Activated gamma-delta T cell treated with anti-CD3 and anti-CD28 coated beads, Interleukin-2, amount 50 U/mL, for 16 hours (primary cell): ENCODE results near the gene KANK4.

ENCODE experiments used
- DNase-seq: peaks from one replicate; pipeline ENCODE4 v3.0.0-alpha.2; 2020; ENCODE audit warnings: low read depth

The KANK4 gene

GRCh38 chr1:62304515-62304914, 14.7 kb downstream of the KANK4 start:
- DNase-seq: no peak

GRCh38 chr1:62301726-62302390, 17.4 kb downstream of the KANK4 start:
- DNase-seq: no peak

DNA sequence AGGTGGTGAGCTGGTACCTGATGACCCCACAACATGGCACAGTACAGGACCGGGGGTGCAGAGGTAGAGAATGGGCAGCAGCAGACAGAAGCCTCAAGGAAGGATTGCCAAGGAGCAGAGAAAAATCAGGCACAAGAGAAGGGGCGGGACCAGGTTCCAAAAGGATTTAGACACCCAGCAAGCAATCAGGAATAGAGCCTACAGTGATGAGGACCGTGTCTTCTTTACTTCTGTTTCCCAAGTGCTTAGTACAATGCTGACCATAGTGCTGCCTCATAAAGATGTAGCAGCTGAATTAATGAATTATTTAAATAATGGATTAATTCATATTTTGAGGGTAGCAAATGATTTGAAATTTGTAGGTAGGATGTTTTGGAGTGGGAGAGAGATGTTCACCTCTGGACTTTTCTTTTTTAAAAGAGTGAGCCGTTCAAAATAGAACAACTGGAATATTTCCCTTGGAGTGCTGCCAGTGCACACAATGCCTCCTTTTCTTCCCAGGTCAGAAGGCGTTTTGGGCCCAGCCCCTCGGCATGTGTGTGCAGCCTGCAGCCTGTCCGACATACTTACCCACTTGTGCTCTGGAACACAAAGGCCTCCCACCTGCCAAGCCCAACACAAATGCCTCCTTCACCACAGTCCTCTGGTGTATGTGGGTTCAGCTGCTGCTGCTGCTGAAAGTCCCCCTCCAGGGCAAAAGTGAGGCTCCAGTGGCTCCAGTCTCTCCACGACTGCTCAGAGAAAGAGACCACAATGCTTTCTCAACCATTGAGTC, 19.6 kb downstream of the KANK4 start:
- no peak for DNase-seq

- DNase-seq: no peak
These were observed 23.2 kb downstream of the KANK4 start for GRCh38 chr1:62295921-62296491.

DNA sequence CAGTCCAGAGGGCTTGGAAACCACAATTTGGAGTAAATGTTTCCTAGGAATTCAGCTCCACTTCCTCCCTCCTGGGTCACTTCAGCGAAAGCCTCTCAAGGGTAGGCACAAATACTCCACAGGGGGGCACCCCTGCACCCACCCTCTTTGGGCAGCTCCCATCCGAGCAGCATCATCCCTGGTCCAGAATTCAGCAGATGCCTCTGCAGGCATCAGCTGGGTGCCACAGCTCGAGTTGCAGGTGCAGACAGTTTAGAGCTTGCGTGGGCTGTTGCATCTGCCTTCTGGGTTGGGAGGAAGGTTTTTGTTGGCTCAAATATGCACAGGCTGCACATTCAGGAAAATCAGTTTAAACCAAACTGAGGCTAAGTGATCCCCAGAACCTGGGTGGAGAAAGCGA, 25.0 kb downstream of the KANK4 start:
- no peak for DNase-seq

DNA sequence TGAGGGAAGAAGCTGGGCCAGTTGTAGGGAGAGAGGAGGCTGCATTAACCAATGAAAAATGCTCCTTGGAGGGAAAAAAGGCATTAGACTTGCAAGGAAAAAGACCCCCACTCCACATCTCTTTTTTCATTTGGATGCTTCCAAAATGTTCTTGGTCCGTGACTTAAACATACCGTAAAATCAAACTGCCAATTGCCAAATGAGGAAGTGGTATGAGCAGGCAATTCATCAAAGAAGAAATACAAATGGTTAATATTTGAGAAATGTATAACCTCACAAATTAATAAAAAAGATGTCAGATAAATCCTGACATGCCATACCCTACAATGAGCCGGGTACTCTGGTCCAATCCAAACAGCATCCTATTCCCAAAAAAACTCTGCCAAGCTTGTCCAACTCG, 30.6 kb downstream of the KANK4 start:
- DNase-seq: no peak

DNA sequence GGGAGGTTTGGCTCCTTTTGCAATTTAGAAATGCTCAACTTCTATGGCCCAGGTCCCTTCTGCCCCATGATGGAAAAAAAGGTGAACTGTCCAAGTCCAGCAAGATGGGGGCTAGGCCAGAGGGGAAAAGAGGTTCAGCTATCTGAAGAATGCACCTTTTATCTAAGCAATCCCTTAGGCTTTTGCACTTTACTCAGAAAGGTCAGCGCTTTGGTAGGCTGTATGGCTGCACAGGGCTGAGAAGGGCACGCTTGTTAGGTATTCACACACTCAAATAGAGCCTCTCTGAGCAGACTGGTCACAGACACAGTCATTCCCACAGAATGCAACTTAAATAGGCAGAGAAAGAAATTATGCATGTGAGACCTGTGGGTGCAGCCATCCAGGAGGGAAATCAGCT, 31.0 kb downstream of the KANK4 start:
- DNase-seq: no peak

- DNase-seq: no peak
These were observed 32.4 kb downstream of the KANK4 start for GRCh38 chr1:62286786-62287224.

- no peak for DNase-seq
These were observed 33.0 kb downstream of the KANK4 start for GRCh38 chr1:62285984-62286785.

DNA sequence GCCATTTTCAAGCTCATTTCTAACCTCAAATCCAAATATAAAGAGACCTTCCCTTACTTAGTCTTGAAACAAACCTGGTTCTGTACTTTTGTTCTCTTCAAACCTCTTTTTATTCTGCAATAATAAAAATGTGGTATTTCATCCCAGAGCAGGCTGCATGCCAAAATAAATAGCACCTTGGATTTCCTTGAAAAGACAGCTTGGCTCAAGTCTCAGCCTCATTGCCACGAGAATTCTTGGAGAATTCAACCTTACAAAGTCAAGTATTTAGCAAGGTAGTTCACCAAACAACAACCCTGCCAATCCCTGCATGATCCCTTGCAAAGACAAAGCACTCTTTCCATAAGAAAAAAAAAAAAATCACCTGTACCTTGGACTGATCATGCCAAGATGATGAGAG, 33.8 kb downstream of the KANK4 start:
- DNase-seq: no peak

- no peak for DNase-seq
These were observed 35.2 kb downstream of the KANK4 start for GRCh38 chr1:62283986-62284385.

DNA sequence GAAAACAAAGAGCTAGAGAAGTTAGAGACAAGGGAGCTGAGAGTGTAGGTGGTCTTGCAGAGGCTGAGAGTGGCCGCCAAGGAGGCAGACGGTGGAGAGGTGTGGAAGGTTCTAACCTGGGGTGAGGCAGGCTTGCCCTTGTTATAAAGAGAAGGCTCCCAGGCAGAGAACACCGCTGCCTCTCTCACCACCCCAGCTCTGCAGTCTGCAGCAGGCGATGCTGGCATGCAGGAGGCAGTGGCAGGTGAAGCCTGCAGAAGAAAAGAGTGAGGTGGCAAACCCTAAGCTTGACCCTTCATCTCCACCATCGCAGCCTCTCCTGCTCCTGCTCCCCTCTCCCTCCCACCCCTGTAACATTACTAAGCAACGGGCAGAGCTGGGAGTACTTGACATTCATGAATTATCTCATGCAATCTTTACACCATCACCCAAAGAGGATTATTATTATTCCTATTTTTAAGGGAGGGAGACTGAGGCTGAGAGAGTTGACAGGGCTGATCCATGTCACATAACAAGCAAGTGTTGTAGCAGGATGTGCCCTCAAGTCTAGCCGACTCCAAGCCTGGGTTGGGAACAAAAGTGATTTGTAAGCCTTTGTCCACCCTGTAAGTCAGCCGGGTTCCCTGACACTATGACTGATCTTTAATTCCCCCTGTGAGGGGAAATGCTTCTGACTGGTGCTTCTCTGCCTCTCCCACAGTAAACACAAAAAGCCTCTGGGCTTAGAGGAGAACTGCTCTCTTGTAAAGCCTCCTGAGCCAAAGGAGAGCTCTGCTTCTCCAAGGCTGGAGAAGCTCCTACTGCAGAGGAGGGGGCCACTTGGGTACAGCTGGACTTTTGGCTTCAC, 36.1 kb downstream of the KANK4 start:
- DNase-seq: no peak

DNA sequence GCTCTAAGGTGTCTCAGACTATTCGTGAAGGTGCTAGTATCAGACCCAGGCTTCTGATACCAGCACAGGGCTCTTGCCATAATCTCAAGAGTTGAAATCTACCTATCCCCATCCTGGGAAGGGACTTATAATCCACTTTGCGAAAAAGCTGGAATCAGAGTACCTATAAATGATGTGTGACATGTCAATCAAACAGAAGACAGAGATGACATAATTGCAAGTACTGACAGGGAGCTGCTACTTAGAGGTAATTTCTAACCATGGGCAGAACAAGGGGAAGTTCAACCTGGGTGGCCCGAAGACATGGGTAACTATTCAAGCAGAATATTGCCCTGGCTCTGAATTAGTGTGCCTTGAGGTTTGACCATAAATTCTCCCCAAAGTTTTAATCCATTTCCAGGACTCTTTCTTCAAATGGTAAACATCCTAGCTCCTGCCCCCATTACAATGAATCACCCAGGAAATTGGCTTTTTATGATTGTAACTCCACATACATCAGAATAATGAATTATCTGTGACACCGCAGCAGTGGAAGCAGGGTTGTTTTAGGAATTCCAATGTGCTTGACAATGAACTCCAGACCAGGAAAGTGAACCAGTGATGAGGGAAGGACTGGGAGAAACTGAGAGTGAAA, 37.2 kb downstream of the KANK4 start:
- DNase-seq: no peak

DNA sequence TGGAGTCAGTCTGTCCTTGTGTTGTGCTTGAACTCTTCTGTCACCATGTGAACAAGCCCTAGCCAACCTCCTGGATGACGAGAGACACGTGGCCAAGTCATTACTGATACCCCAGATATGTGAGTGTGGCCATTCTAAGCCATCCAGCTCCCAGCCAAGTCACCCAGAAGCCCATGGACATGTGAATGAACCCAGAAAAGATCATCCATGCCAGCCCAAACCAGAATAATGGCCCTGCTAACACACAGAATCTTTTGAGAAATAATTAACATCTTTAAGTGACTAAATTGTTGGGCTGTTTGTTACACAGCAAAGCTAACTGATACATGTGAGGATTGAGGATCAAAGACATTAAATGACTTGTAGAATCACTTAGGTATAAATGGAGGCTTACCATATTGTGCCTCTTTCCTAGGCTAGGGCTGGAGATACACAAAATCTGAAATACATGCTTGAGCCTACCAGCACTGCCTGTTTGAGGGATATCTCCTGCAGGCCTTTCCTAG, 38.2 kb downstream of the KANK4 start:
- DNase-seq: no peak

DNA sequence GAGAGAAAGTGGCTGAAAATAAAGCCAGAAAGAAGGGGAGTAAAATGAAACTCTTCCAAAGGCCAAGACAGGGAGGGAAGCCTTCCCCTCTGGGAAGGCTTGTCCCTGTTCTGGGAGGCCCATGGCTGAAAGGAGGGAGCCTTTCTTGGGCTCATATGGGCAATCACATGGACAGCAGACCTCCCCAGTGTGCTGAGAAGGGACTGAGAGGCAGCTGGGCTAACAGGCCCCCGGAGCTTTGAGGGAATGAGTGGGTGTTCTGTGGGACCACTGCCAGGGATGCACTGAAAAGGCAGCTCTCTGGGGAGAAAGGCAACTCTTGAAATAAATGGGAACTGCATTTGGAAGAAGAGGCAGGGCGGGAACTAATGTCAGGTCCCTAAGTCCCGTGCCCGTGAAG, 39.1 kb downstream of the KANK4 start:
- no peak for DNase-seq

DNA sequence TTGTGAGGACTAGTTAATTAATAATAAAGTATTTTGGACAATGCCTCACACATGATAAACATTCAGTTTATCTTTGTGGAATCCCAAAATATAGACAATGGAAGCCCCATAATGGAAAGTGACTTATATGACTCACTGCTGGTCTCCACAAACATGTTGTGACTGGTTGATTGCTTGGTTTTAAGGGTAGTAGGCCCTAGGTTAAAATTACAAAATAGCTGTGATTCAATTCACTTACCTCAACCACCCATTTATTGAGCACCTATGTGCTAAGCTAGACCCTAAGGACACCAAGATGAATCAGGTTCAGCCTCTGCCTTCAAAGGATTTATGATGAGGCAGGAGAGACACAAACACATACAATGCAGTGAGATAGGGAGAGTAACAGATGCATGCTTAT, 42.4 kb downstream of the KANK4 start:
- DNase-seq: no peak

DNA sequence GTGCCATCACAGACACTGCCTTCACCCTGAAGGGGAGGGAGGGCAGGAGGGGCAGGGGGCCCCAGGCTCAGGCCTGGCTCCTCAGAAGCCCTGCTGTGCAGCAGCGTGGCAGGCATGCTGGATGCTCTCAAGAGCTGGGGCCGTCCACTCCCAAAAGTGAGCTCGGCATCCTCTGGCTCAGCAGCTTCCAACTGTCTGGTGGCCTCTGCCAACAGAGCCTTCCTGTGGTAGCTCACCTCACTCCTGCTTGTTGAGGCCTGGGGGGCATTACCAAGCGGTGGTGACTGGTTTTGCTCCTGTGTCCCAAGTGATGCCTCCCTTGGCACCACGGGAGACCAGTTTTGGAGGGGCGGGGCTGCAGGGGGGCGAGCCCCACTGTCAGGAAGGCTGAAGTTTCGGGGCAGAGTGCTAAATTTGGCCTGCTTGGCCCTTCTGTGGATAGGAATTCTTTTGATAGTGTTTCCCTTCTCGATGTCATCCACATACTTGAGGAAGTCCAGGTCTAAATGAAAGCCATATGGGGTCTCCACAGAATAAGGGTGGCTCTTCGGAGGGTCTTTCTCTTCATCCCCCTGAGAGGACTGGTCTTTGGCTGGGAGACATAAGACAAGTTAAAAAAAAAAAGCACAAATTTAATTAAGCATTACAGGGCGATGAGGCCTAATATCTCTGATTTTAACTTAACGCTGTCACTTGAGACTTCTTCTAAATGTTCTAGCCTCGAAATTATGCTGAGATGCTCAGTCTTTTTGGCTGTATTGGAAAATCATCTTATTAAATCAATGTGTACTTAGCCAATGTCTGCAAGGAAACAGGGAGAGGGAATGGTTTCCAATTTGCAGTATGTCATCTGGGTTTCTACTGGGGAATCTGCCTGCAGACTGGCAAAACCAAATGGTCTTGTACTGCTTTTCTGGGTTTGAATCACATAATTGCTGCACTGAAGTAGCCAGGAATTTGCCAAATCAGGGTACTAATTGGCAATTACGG, 44.4 kb downstream of the KANK4 start:
- DNase-seq: no peak

DNA sequence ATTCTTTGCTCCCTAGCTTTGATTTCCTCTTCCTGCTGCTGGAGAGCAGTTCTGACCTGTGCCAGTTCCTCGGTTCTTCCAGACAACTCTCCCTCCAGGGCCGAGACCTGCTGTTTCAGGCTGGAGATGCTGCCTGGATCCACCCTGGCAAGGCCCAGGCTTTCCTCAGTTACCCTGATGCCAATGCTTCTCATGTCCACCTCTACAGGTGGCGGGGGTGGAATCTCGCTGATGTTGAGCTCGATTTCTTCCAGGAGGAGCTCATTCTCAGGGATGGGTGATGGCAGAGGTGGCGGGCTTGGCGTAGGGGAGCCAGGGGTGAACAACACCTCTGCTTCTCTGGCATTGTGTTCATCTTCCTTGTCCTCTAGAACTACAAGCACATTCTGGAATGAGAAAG, 45.3 kb downstream of the KANK4 start:
- no peak for DNase-seq

GRCh38 chr1:62271948-62272728, 47.1 kb downstream of the KANK4 start:
- peak; percentile 1 for DNase-seq
